Spleen (tissue), 7 donors: ENCODE data around the gene ZNF808.

Source experiments
- CTCF ChIP-seq, 11 experiments: fragments of 200-600 bp in 7 of 11; fragments of 450-650 bp in 4 of 11; sonication (generic) in 4 of 11; IDR thresholded peaks in 8 of 11; conservative IDR thresholded peaks in 3 of 11; 1 replicate in 7 of 11; 2 replicates in 4 of 11; pipeline versions ENCODE4 v1.4.0 to v1.8.0; 2016 to 2021; ENCODE audit warnings: antibody characterized with exemption in 11 of 11, inconsistent platforms in 4 of 11, mild to moderate bottlenecking in 1 of 11
- POLR2A ChIP-seq, 3 donors: fragments of 450-650 bp; IDR thresholded peaks; one replicate each; pipeline ENCODE4 v1.5.1; 2017; ENCODE audit warnings: antibody characterized with exemption in 3 of 3, mild to moderate bottlenecking in 1 of 3
- donor health status: DM: no; HTN: no; CAD: no; lungs with moderate emphysema.
- donor health status: DM: no; HTN: no; CAD: no.
- donor health status: DM: no; HTN: no; CAD: no.

DNA sequence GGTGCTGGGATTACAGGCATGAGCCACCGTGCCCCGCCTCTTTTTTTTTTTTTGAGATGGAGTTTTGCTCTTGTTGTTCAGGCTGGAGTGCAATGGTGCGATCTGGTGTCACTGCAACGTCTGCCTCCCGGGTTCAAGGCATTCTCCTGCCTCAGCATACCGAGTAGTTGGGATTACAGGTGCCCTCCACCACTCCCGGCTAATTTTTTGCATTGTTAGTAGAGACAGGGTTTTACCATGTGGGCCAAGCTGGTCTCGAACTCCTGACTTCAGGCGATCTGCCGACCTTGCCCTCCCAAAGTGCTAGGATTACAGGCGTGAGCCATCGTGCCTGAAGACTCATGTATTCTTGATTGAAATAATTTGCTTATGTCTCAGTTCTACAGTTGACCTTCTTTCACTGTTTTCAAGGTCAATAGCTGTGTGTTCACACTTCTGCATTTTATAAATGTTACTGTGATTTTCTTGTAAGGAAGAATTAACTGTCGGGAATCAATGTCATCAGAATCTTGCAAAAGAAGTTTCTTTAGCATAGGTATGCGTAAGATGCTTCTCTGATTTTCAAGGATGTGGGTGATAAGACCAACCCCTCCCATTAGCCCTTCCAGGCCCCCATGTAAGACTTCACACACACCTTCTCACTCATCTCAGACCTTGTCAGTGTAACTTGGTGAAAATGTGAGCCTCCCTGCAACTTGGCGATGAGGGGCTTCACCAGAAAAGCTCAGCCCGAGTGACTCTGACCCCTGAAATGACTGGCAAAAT lies 29.9 kb downstream of the ZNF808 start:
- no peak for TF ChIP-seq CTCF (IDR thresholded peaks at IDR 0.05 in 8 of 11, conservative IDR thresholded peaks at IDR 0.05 in 3 of 11)
- no peak for TF ChIP-seq POLR2A (IDR thresholded peaks at IDR 0.05)
